Stimulated activated CD4-positive, alpha-beta T cell treated with anti-CD3 and anti-CD28 coated beads, Interleukin-4, amount 100 ng/mL, for 48 hours (primary cell): ENCODE data around the gene SIRT4.

Experiments
- DNase-seq, 2 donors: peaks; one replicate each; pipeline ENCODE4 v3.0.0-alpha.2; 2020; ENCODE audit warnings: low read depth in 2 of 2

The SIRT4 gene

GRCh38 chr12:120278137-120279069 lies 23.7 kb upstream of the SIRT4 start:
- DNase-seq, result no peak

DNA sequence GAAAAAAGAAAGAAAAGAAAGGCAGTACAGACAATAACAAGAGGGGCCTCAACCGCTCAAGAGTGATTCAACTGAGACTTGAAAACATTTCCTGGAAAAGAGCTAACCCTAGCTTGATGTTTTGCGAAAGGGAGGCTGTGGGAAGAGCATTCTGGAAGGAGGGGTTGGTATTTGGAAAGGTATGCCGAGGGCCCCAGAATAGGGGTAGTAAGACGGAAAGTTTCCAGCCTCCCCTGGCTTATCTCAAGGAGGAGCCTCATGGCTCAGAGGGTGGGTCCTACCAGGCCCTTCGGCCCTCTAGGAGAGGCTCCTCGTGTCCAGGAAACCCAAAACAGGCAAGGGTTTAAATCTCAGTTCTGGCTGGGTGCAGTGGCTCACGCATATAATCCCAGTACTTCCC lies 18.8 kb upstream of the SIRT4 start:
- DNase-seq, result no peak

- no peak for DNase-seq
These were observed 17.7 kb upstream of the SIRT4 start for GRCh38 chr12:120284381-120284780.

GRCh38 chr12:120286768-120287490 lies 15.2 kb upstream of the SIRT4 start:
- no peak for DNase-seq

DNA sequence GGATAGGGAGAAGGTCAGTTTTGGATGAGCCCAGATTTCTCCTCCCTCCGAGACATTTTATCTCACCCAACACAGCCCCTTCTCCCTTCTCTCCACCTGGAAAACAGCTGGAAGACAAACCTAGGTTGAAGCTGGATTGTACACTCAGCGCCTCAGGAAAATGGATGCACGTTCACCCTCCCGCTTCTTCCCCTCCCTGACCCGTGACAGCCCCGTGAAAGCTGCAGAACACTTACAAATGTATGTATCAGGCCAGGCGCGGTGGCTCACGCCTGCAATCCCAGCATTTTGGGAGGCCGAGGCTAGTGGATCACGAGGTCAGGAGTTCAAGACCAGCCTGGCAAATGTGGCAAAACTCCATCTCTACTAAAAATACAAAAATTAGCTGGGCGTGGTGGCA lies 14.6 kb upstream of the SIRT4 start:
- DNase-seq, result no peak

GRCh38 chr12:120290609-120291305 lies 11.4 kb upstream of the SIRT4 start:
- DNase-seq, result peak; percentile 22 to 29

- DNase-seq, result peak in 1 of 2 donors; percentile 24
These were observed 9.8 kb upstream of the SIRT4 start for GRCh38 chr12:120292411-120292660.

- DNase-seq, result peak; percentile 66 to 69
These were observed 9.2 kb upstream of the SIRT4 start, which contains the start of gene RNU4-1 for GRCh38 chr12:120292661-120293531. Gene RNU4-1 (minus strand): TSS chr12:120293237.

- no peak for DNase-seq
These were observed 12.1 kb downstream of the SIRT4 start for GRCh38 chr12:120314220-120314619.

DNA sequence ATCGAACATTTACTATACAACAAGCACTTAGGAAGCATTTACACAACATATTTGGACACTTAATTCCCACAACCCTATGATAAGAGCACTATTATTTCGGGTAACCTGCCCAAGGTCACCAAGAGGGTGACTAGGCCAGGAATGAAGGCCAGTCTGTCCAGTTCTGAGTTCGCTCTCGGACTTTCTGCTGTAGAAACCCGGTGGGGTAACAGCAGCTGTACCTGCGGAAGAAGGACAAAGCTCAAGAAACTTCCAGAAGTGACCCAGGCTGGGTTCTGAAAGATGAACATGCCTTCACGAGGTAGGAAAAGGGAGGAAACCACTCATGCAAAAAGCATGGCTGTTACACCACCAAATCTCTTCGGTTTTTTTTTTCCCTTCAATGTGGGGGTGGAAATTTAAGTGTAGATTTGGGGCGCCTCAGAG lies 14.7 kb downstream of the SIRT4 start:
- no peak for DNase-seq

DNA sequence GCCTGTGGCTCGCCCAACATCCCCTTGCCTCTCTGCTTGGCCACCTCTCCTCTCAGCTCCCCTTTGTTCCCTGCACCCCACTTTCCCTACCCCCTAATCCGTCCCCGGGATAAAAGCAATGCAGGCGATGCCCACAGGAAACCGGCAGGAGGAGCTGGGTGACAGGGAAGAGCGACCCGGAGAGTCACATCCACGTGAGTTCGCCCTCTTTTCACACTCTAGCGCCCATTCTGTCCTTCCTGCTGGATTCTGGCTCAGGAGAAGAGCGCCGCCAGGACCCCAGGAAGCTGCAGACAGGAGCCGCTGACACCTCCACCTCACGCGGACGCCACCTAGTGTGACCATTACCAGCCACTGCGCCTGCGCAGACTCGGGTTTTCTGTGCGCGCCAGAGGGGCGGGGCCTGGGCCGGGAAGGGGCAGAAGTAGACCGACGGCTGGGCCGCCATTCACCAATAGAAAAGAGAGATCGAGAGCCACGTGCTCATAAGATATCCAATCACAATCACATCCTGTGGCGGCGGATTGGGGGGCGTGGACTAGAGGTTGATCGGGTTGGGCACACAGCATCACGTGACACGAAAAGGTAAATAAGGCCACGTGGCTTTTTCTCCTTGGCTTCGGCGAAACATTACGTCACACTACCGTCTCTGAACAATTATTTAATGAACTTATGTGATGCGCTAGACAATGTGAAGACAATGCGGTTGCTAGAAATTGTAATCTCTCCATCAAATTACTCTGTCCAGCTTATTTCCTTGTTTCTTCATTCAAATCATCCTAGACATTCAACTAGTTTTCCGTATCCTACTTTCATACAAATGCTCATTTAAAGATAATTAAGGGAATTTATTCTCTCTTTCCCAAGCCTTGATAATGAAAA lies 15.3 kb downstream of the SIRT4 start:
- peak; percentile 99 to 100 for DNase-seq

GRCh38 chr12:120321382-120322202 lies 19.5 kb downstream of the SIRT4 start:
- no peak for DNase-seq

DNA sequence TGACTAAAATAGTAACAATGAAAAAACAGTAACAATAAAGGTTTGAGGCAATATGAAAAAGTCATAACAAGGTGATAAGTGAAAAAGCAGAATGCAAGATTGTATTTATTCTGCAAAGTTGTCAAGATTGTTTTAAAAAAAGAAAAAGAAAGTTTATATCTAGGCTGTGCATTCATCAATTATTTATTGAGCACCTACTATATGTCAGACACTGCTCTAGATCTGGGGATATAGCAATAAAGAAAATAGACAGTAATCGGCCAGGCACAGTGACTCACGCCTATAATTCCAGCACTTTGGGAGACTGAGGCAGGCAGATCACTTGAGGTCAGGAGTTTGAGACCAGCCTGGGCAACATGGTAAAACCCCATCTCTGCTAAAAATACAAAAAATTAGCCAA lies 21.7 kb downstream of the SIRT4 start:
- DNase-seq, result no peak

GRCh38 chr12:120324841-120325417 lies 22.8 kb downstream of the SIRT4 start:
- DNase-seq, result no peak

DNA sequence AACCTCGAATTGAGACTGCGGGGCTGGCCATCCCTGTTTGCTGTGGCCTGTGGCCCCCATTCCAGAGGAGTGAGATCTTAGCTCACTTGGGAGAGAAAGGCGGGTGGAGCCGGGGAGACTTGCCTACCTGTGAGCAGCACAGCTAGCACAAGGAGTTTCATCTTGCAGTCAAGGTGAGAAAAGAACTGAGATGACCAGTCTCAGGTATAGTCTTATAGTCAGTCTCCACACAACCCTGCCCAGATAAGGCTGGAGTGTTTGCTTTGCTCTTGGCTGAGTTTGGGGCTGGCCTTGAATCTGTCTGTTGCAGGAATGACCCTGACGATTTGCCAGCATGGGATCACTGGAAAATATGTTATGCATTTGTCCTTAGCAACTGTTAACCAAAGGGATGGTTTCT lies 25.5 kb downstream of the SIRT4 start, which contains the start of gene PLA2G1B:
TSS of gene PLA2G1B (minus strand) at position 187 of the 400 bp plus-strand sequence. CDS start at position 161, 26 bp downstream.
- no peak for DNase-seq

- no peak for DNase-seq
These were observed 26.1 kb downstream of the SIRT4 start for GRCh38 chr12:120328228-120328627.

DNA sequence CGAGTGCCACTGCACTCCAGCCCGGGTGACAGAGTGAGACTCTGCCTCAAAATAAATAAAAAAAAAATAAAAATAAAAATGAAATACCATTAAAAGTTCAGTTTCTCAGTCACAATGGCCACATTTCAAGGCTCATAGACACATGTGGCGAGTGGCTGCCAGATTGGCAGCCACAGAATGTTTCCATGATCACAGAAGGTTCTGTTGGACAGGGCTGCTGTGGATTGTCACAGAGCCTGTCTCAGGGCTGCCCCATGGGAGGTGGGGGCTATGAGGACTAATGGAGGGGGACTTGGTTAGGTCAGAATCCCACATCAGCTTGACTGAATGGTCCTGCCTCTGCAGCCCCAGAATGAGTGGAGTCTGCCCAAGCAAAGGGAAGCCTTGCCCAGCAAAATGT lies 29.3 kb downstream of the SIRT4 start:
- no peak for DNase-seq

GRCh38 chr12:120332041-120332440 lies 29.9 kb downstream of the SIRT4 start:
- DNase-seq, result no peak

GRCh38 chr12:120332523-120332922 lies 30.4 kb downstream of the SIRT4 start:
- no peak for DNase-seq
